Measurements from ENCODE around the gene PLEKHM2.

The PLEKHM2 gene

DNA sequence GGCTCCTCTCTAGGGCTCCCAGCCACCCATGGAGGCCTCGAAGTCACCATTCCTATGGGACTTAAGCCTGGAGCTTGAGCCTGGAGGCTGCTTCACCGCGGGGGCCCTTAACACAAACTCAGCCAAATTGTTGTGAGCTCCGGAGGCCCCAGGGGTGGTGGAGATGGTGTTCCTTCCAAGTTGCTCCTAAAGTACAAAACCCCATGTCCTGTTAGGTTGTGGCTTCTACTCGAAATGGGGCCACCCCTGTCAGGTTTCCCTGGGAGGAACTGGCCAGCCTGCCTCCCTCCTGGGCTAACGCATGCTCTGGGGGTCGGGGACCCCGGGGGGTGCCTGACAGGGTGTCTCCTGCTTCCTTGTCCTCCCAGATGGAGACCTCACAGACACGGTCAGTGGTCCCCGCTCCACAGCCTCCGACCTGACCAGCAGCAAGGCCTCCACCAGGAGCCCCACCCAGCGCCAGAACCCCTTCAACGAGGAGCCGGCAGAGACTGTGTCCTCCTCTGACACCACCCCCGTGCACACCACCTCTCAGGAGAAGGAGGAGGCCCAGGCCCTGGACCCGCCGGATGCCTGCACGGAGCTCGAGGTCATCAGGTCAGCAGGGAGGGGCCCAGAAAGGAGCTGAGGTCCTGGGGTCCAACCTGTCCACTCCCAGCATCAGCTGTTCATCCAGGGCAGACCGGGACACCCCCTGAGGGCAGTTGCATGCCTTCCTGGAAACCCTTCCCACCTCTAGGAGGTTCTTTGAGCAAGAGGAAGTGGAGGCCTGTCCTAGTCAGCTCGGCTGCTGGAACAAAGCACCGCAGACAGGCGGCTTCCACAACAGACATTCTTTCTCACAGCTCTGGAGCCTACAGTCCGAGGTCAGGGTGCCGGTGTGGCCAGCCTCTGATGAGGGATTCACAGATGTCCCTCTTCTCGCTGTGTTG, 41.1 kb downstream of the PLEKHM2 start:
- no peak for DNase-seq (ENCODE audit: low spot score)

DNA sequence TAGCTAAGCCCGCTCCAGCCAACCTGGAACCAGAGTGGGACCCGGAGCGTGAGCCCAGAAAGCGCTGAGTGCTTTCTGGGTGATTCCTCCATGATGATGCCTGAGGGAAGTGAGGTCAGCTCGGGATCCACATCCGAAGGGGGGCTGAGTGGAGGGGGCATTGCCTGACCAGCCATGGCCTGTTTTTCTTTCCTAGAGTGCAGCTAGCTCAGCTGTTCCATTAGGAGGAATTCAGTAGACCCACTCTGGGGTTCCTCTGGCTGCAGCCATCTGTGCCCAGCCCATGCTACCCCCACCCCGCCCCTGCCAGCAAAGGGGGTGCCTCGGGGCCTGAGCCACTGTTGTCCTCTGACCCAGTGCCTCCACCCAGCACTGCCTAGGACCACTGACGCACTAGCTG, 42.4 kb downstream of the PLEKHM2 start:
- no peak for DNase-seq (ENCODE audit: low spot score)

DNA sequence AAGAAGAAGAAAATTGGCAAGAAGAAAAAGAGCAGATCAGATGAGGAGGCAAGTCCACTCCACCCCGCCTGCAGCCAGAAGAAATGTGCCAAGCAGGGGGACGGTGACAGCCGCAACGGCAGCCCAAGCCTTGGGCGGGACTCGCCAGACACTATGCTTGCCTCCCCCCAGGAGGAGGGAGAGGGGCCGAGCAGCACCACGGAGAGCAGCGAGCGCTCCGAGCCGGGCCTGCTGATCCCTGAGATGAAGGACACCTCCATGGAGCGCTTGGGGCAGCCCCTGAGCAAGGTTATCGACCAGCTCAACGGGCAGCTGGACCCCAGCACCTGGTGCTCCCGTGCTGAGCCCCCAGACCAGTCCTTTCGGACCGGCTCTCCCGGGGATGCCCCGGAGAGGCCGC, 42.9 kb downstream of the PLEKHM2 start:
- no peak for DNase-seq (ENCODE audit: low spot score)

DNA sequence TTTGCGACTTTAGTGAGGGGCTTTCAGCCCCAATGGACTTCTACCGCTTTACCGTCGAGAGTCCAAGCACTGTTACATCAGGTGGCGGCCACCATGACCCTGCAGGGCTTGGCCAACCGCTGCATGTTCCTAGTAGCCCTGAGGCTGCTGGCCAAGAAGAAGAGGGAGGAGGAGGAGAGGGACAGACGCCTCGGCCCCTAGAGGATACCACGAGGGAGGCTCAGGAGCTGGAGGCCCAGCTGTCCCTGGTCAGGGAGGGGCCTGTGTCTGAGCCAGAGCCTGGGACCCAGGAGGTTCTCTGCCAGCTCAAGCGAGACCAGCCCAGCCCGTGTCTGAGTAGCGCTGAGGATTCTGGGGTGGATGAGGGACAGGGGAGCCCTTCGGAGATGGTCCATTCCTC, 43.3 kb downstream of the PLEKHM2 start:
- no peak for DNase-seq (ENCODE audit: low spot score)

DNA sequence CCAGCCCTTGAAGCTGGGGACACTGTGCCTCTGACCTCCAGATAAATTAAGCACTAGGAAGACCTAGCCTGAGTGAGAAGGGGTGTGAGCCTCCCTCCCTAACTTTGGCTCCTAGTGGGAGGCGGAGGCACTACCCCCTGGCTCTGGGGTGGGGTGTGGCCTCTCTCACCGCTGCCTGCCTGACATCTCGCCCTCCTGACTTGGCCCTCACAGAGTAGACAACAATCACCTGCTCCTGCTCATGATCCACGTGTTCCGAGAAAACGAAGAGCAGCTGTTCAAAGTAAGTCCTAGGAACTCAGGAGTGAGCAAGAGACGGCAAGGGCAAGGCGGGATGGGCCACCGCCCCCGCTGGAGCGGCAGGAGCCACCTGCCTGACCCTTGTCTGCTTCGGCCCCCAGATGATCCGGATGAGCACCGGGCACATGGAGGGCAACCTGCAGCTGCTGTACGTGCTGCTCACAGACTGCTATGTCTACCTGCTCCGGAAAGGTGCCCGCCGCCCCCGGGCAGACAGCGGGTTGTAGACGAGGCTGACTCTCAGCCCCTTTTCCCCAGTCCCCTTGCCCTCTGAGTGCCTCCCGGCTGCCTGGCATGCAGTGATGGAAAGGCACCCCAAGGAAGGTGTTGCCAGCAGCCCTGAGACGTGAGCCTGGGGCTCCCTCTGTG, 43.9 kb downstream of the PLEKHM2 start:
- no peak for DNase-seq (ENCODE audit: low spot score)

DNA sequence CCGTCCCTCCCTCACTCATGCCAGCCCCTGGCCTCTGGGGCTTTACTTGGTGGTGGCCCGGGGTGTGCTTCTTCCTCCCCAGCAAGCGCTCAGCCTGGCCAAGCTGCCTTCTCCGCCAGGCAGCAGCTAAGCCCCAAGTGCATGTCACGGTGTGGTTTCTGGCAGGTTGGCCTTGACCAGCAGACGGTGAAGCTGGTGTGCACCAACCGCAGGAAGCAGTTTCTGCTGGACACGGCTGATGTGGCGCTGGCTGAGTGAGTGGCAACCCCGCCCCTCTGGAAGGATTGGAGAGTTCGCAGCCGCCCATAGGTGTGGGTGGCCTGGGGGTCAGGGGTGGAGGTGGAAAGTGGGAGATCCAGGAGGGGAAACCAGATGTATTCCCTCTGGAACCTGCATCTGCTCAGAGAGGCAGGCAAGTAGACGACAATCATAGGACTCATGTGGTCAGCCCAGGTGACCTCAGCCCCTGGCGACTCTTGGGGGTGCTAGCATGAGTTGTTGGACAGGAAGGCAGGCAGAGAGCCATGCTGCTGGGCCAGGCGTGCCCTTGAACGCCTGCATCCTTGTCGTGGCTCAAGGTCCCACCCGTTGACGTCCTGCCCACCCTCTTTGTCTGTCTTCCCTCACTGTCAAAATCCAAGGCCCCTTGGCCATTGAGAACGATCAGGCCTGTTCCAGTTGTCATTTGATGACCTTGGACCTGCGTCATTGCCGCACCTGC, 45.0 kb downstream of the PLEKHM2 start:
- DNase-seq (ENCODE audit: low spot score) = no peak

DNA sequence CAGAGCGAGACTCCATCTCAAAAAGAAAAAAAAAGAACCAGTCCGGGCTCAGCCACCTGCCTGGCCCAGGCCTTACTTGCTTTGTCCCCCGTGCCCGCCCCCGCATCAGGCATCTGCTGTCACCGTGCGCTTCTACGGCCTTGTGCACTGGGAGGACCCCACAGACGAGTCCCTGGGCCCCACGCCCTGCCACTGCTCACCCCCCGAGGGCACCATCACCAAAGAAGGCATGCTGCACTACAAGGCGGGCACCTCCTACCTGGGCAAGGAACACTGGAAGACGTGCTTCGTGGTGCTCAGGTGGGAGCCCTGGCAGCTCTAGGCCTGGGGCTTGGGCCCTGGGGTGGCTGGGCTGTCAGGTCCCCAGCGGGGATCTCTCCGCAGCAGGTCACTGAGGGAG, 46.3 kb downstream of the PLEKHM2 start:
- DNase-seq (ENCODE audit: low spot score) = no peak

DNA sequence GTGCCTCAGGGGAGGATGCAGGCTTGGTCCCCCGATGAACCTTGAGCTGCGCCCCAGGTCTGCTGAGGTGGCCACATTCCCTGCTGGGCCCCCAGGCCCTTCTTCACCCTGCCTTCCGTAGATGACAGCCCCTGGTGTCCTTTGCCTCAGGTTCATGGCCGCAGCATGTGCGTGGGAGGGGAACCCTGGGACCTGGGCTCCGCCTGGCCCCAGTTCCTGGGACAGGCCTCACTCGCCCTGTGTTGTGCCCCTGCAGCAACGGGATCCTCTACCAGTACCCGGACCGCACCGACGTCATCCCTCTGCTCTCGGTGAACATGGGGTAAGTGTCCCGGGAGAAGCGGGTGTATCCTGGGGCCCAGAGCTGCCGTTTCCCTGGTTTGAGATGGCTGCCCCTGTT, 46.8 kb downstream of the PLEKHM2 start:
- no peak for DNase-seq (ENCODE audit: low spot score)

DNA sequence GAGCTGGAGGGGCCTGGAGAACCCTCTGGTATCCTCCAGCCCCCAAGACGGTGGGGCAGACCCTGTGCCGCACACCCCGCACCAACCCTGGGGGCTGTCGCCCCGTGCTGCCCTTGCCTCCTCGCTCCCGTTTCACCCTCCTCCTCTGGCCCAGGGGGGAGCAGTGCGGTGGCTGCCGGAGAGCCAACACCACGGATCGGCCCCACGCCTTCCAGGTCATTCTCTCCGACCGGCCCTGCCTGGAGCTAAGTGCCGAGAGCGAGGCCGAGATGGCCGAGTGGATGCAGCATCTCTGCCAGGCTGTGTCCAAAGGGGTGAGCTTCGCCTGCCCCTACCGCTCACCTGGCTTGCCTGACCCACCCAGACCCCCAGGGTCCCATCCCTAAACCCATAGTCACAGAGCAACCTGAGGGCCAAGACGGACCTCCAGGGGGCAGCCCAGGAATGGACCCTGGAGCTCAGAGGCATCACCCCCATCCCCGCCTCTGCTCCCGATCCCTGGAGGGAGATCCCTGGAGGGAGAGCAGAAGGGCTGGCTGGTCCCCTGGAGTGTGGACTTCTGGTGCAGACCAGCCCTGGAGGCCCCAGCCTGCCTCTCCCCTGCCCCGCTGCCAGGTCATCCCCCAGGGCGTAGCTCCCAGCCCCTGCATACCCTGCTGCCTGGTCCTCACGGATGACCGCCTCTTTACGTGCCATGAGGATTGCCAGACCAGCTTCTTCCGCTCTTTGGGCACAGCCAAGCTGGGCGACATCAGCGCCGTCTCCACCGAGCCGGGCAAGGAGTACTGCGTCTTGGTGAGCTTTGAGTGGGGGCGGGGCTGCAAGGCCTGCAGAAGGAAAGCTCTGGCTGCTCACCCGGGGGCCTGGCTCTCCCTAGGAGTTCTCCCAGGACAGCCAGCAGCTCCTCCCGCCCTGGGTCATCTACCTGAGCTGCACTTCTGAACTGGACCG, 47.9 kb downstream of the PLEKHM2 start:
- no peak for DNase-seq (ENCODE audit: low spot score)

DNA sequence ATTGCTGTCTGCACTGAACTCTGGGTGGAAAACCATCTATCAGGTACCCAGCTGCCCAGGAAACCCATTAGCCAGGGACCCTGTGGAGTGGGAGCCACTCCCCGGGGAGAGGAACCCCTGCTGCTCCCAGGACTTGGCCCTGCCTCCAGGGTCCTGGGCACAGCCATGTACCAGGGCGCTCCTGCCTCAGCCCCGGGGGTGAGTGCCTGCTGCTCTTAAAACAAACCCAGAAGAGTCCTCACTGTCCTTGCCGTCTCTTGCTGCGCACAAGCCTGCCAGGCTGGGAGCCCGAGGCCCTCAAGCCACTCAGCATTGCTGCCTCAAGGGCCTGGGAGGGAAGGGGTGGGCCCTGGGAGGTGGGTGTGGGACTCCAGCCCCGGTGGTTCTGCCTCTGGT, 48.6 kb downstream of the PLEKHM2 start:
- no peak for DNase-seq (ENCODE audit: low spot score)

DNA sequence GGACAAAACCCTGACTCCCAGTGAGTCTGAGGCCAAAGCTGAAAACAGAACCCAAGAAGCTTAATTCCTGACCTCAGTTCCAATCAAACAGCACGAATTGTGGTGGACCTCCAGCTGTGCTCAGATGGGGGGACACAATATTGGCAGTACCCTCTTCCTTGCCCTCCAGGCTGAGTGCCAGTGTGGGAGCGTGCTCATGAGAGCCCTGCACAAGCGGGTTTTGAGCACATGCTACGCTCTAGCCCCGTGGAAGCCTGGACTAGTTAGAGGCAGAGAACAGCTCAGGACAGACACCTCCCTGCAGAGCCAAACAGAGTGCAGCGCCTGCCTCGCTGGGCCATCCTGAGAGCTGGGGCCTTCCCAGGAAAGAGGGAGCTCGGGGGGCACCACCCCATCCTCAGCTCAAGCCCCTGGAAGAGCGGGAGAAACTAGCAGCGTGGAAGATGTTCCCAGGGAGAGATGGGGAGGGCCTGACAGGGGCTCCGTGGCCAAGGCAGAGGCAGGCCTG, 49.2 kb downstream of the PLEKHM2 start:
- DNase-seq (ENCODE audit: low spot score) = no peak

DNA sequence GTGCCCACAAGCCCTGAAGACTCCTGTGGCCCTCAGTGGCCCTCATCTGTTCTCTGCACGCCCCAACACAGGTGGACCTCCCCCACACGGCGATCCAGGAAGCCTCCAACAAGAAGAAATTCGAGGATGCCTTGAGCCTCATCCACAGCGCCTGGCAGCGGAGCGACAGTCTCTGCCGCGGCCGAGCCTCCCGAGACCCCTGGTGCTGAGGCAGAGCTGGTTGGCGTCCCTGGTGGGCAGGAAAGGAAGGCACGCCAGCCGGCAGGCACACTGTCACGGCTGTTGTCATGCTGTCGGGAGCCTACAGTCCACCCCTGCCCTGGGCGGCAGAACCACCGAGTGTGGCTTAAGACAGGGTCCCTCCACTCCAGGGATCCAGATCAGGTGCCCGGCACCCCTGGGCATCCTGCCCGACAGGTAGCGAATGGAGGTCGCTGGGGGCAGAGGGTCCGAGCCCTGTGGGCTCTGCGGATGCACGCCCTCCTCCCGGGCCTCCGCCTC, 49.7 kb downstream of the PLEKHM2 start:
- no peak for DNase-seq (ENCODE audit: low spot score)

DNA sequence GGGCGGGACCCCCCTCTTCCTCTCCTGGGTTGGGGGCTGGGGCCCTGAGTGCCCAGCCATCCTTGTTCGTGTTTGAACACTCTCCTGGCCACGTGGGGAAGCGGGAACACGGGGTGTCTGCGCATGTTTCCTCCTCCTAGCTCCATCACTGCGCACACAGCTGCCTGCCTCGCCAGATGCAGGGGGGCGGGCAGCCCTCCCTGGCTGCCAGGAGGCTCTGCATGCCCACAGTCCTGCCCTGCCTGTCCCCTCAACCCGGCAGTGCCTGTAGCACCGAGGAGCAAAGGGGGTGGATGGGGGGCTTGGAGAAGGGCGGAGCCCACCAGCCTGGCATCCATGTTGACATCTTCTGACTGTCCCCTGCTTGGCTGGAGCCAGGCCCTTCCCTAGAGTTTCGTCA, 50.2 kb downstream of the PLEKHM2 start:
- no peak for DNase-seq (ENCODE audit: low spot score)

DNA sequence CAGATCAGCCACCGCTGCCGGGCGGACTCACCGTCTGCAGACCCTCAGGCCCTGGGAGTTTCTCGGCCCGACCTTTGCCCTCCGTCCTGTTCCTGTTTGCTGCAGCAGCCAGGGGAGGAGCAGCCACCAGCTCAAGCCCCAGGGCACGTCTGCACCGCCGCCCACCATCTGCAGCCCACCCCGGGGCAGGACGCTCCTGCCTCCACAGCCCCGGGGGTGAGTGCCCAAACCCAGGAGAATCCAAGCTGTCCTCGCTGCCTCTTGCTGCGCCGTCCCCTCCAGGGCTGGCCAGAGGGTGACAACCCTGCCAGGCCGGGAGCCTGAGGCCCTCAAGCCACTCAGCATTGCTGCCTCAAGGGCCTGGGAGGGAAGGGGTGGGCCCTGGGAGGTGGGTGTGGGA, 50.8 kb downstream of the PLEKHM2 start:
- no peak for DNase-seq (ENCODE audit: low spot score)

DNA sequence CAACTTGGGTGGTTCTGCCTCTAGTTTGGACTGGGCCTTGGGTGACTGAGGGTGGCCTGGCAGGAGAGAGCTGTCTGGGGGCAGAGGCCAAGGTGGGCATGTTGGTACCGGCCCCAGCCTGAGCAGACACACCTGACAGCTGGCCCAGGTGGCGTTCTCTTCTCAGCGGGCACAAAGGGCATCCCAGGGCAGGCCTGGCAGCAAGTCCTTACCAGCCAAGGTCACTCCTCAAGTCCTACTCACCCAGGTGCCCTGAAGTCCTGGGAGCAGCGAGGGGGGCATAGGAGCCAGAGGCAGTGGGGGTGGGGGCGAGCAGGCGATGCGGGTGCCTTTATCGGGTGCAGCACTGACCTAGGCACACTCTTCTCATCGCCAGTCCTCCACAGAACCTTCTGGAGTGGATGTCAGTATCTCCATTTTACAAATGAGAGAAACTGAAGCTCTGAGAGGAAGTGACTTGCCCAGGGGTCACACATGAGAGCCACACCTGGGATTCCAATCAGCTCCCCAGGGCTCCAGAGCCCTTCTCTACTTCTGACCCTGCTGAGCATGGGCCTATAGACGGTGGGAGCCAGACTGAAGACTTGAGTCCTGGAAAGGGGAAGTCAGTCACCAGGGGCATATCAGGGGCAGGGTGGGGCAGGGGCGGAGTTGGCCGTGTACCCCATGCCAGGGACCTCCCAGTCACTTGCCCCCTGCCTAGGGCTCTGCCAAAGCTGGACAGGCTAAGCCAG, 51.4 kb downstream of the PLEKHM2 start:
- DNase-seq (ENCODE audit: low spot score) = no peak

DNA sequence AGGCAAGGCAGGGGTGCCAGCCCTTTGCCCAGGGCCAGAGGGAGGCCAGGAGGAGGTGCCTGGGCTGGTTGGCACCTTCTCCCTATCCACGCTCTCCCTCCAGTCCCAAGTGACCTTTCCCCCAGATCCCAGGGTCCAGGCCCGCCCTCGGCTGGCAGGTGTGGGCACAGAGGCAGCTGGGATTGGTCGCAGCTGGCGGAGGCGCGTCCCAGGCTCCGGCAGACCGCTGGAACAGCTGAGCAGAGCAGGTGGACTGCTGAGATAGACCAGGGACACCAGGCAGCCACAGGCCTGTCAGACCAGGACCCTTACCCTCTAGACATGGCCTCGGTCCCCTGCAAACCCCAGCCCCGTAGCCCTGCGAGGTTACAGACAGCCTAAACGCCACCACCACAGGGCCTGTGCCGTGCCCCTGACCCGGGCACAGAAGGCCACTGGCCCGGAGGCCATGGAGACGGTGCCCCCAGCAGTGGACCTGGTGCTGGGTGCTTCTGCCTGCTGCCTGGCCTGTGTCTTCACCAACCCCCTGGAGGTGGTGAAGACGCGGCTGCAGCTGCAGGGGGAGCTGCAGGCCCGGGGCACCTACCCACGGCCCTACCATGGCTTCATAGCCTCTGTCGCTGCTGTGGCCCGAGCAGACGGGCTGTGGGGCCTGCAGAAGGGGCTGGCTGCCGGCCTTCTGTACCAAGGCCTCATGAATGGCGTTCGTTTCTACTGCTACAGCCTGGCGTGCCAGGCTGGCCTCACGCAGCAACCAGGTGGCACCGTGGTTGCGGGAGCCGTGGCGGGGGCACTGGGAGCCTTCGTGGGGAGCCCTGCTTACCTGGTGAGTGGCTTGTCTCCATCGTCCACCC, 52.1 kb downstream of the PLEKHM2 start, which contains the start of gene SLC25A34:
Gene SLC25A34 (plus strand): TSS at position 221 of the 854 bp plus-strand sequence. CDS start 228 bp downstream, at position 449.
- no peak for DNase-seq (ENCODE audit: low spot score)

DNA sequence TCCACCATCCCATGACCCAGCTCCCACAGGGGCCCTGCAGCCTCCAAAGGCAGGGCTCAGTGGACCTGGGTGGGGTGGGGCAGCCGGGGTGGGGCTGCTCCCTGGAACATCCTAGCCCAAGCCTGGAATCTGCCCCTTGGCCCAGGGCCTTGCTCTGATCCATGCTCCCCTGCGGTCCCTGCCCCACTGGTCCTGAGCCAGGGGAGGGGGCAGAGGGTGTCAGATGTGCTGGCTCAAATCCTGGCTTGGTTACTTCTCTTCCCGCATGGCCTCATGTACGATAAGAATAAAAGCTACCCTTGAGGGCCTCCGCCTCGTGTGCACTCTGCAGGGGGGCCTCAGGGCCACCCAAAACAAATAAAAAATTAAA, 52.8 kb downstream of the PLEKHM2 start:
- DNase-seq (ENCODE audit: low spot score) = no peak

DNA sequence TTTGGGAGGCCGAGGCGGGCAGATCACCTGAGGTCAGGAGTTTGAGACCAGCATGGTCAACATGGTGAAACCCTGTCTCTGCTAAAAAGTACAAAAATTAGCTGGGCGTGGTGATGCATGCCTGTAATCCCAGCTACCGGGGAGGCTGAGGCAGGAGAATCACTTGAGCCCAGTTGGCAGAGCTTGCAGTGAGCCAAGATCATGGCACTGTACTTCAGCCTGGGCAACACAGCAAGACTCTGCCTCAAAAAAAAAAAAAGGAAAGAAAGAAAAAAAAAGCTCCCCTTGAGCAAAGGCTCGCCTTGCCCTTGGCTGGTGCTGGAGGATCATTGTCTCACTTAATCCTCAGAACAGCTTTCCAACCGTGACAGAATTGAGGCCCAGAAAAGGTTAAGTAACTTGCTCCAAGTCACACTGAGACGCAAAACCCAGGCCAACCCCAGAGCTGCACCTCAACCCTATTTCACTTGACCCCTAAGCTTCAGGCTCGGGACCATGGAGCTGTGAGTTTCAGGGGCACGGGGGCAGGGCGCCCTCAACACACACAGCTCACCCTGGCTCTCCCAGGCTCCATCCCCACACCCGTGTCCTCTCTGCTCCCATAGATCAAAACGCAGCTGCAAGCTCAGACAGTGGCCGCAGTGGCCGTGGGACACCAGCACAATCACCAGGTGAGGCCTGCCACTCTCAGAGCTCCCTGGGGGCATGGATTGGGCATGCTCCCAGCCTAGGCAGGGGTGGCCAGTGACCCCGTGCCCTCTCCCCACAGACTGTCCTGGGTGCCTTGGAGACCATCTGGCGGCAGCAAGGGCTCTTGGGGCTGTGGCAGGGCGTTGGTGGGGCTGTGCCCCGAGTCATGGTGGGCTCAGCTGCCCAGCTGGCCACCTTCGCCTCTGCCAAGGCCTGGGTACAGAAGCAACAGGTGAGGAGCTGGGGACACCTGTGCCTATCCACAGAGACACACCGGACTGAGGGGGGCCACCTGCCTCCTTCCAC, 53.5 kb downstream of the PLEKHM2 start:
- no peak for DNase-seq (ENCODE audit: low spot score)
